IMR-90 (cell line): ENCODE measurements around the gene CDK2AP2. TPM values are rescaled to one million over a fixed set of nuclear protein-coding genes. Genes with fewer than 3 reads are reported as not detected.

Experiments used
- ATAC-seq: fragments of 200-7000 bp; cut with Tn5 transposase; 2 replicates; pipeline ENCODE4 v1.9.1; 2020; ENCODE audit warnings: low read depth, mild to moderate bottlenecking, moderate library complexity
- BruUV-seq: library from RNA; stranded (reverse); fragments of 400-500 nt; replicated peaks from 2 replicates; lab custom pipeline; 2021; lab: Mats Ljungman, UMichigan
- CTCF ChIA-PET: fragments of 300-600 bp; formaldehyde crosslinking; extraction: SDS; loops from one replicate; lab custom pipeline; 2021; ENCODE audit warnings: antibody characterized with exemption; lab: Yijun Ruan, JAX
- POLR2A ChIA-PET: fragments of 300-600 bp; sonication (Branson Sonifier 250); formaldehyde crosslinking; loops from one replicate; lab custom pipeline; 2022; ENCODE audit warnings: antibody characterized with exemption; ENCODE audit not compliant: unreplicated experiment; lab: Charles Lee
- DNase-seq: peaks from one replicate; pipeline ENCODE4 v3.0.0; 2013
- H2AFZ ChIP-seq: replicated peaks from 2 replicates; pipeline ENCODE3; 2013; ENCODE audit warnings: low read length, mild to moderate bottlenecking; ENCODE audit not compliant: poor library complexity
- H2AK5ac ChIP-seq: 2 replicates; pipeline ENCODE4 v1.6.1; 2013; ENCODE audit warnings: low read depth, low read length, inconsistent platforms
- H2AK9ac ChIP-seq: replicated peaks from 2 replicates; pipeline ENCODE3; 2013; ENCODE audit warnings: mild to moderate bottlenecking, low read depth, low read length, moderate library complexity; ENCODE audit not compliant: poor library complexity
- H2BK120ac ChIP-seq: 2 replicates; pipeline ENCODE4 v1.6.1; 2013; ENCODE audit warnings: low read depth, low read length, inconsistent platforms
- H2BK15ac ChIP-seq: 3 replicates; pipeline ENCODE4 v1.6.1; 2013; ENCODE audit warnings: low read depth, low read length, inconsistent platforms
- H2BK20ac ChIP-seq: 2 replicates; pipeline ENCODE4 v1.6.1; 2013; ENCODE audit warnings: low read depth, mild to moderate bottlenecking, inconsistent platforms, low read length, moderate library complexity
- H2BK5ac ChIP-seq: 2 replicates; pipeline ENCODE4 v1.6.1; 2013; ENCODE audit warnings: mild to moderate bottlenecking, low read depth, low read length, inconsistent platforms; ENCODE audit not compliant: poor library complexity, severe bottlenecking
- H3K14ac ChIP-seq: replicated peaks from 2 replicates; pipeline ENCODE4 v1.6.1; 2013; ENCODE audit warnings: low read depth, low read length, inconsistent platforms
- H3K18ac ChIP-seq: 2 replicates; pipeline ENCODE4 v1.6.1; 2013; ENCODE audit warnings: low read depth, low read length, control low read depth
- H3K23ac ChIP-seq: 2 replicates; pipeline ENCODE4 v1.6.1; 2013; ENCODE audit warnings: low read depth, low read length, inconsistent platforms
- H3K27ac ChIP-seq: 2 replicates; pipeline ENCODE4 v1.5.1; 2013; ENCODE audit warnings: mild to moderate bottlenecking, control low read depth, low read length; ENCODE audit not compliant: insufficient read depth
- H3K27me3 ChIP-seq: 2 replicates; pipeline ENCODE4 v1.6.1; 2013; ENCODE audit warnings: low read length; ENCODE audit not compliant: control insufficient read depth, insufficient read depth
- H3K36me3 ChIP-seq: 2 replicates; pipeline ENCODE4 v1.6.1; 2013; ENCODE audit warnings: low read length, mixed read lengths; ENCODE audit not compliant: control insufficient read depth, insufficient read depth
- H3K4ac ChIP-seq: 2 replicates; pipeline ENCODE4 v1.6.1; 2013; ENCODE audit warnings: low read depth, low read length, inconsistent platforms
- H3K4me1 ChIP-seq: 2 replicates; pipeline ENCODE4 v1.6.1; 2013; ENCODE audit warnings: low read length, mixed read lengths; ENCODE audit not compliant: control insufficient read depth, insufficient read depth
- H3K4me2 ChIP-seq: 2 replicates; pipeline ENCODE4 v1.6.1; 2013; ENCODE audit warnings: low read depth, mild to moderate bottlenecking, control low read depth, low read length, moderate library complexity
- H3K4me3 ChIP-seq: 2 replicates; pipeline ENCODE4 v1.5.1; 2013; ENCODE audit warnings: low read depth, mild to moderate bottlenecking, control low read depth, low read length, moderate library complexity; ENCODE audit not compliant: insufficient read depth
- H3K56ac ChIP-seq: 2 replicates; pipeline ENCODE4 v1.6.1; 2013; ENCODE audit warnings: low read length, inconsistent platforms; ENCODE audit not compliant: insufficient read depth; ENCODE audit errors: extremely low read depth
- H3K79me1 ChIP-seq, 2 experiments: 2 replicates each; pipeline ENCODE4 v1.6.1; 2013; ENCODE audit warnings: low read length in 2 of 2, inconsistent platforms in 1 of 2, low read depth in 1 of 2
- H3K9ac ChIP-seq: 2 replicates; pipeline ENCODE4 v1.6.1; 2013; ENCODE audit warnings: low read depth, low read length, control low read depth
- H3K9me1 ChIP-seq: 2 replicates; pipeline ENCODE4 v1.6.1; 2013; ENCODE audit warnings: low read length, inconsistent platforms; ENCODE audit not compliant: insufficient read depth
- H3K9me3 ChIP-seq: 2 replicates; pipeline ENCODE4 v1.6.1; 2013; ENCODE audit warnings: low read length; ENCODE audit not compliant: control insufficient read depth, insufficient read depth
- H4K20me1 ChIP-seq: 2 replicates; pipeline ENCODE4 v1.6.1; 2013; ENCODE audit warnings: low read length, inconsistent platforms; ENCODE audit not compliant: insufficient read depth
- H4K5ac ChIP-seq: 2 replicates; pipeline ENCODE4 v1.6.1; 2013; ENCODE audit warnings: mild to moderate bottlenecking, low read depth, low read length, control low read depth
- H4K8ac ChIP-seq, 2 experiments: 2 replicates each; pipeline ENCODE4 v1.6.1; 2013; ENCODE audit warnings: low read depth in 2 of 2, low read length in 2 of 2, control low read depth in 1 of 2, inconsistent platforms in 1 of 2
- H4K91ac ChIP-seq: 2 replicates; pipeline ENCODE4 v1.6.1; 2013; ENCODE audit warnings: low read depth, low read length, inconsistent platforms; ENCODE audit not compliant: insufficient read depth
- ELK1 ChIP-seq: fragments of 150-350 bp; IDR thresholded peaks from 2 replicates; pipeline ENCODE4 v1.6.1; 2016; ENCODE audit warnings: low read depth, mild to moderate bottlenecking, low read length, moderate library complexity, borderline replicate concordance
- NFE2L2 ChIP-seq: fragments of 150-350 bp; IDR thresholded peaks from 2 replicates; pipeline ENCODE4 v1.6.1; 2016; ENCODE audit warnings: low read depth, mild to moderate bottlenecking, low read length
- POLR2A ChIP-seq: IDR thresholded peaks from 2 replicates; pipeline ENCODE4 v1.6.1; 2012; ENCODE audit warnings: mild to moderate bottlenecking, low read depth, low read length
- RAD21 ChIP-seq: IDR thresholded peaks from 2 replicates; pipeline ENCODE4 v1.6.1; 2012; ENCODE audit warnings: low read length, improper control_type of control experiment
- USF2 ChIP-seq: fragments of 150-350 bp; IDR thresholded peaks from 2 replicates; pipeline ENCODE4 v1.6.1; 2017; ENCODE audit warnings: mild to moderate bottlenecking, antibody characterized with exemption, low read length, low read depth
- WGBS, 2 experiments: methylation state at CpG; one replicate each; pipeline versions ENCODE4 v1.1.5 to v1.1.7; 2013; ENCODE audit warnings: missing lambda C conversion rate in 2 of 2; ENCODE audit not compliant: insufficient read length in 1 of 2; ENCODE audit errors: extremely low coverage in 2 of 2; 5-methylcytosine and 5-hydroxymethylcytosine counted together
- dilution Hi-C: fragments of 300-500 bp; cut with HindIII; formaldehyde crosslinking; loops from one replicate; pipeline ENCODE4 v1.14.3; 2018; ENCODE audit warnings: low sequenced_read_pairs; ENCODE audit not compliant: unreplicated experiment
- in situ Hi-C: fragments of 300-500 bp; cut with MboI; formaldehyde crosslinking; loops from 3 replicates; pipeline ENCODE4 v1.14.3; 2019; ENCODE audit warnings: low sequenced_read_pairs, inconsistent platforms, mixed read lengths
- intact Hi-C: fragments of 100-400 bp; cut with micrococcal nuclease; formaldehyde crosslinking; loops from 2 replicates; pipeline ENCODE4 v1.10.0; 2022
- microRNA-seq, 2 experiments: library from miRNA; stranded (forward) in 1 of 2; unstranded in 1 of 2; fragments of 10-50 nt in 1 of 2; fragments of <30 nt in 1 of 2; gene quantifications in 1 of 2; microRNA quantifications in 1 of 2; one replicate each; pipeline versions ENCODE3 to v1.1.0; 2013 to 2020; ENCODE audit not compliant: insufficient read depth in 1 of 2, insufficient read length in 1 of 2, unreplicated experiment in 1 of 2
- polyA plus RNA-seq, 3 experiments: library from polyadenylated mRNA; depleted of rRNA; stranded (reverse); fragments of >200 nt; gene quantifications; 2 replicates each; pipeline ENCODE4 v1.2.3, GENCODE V29; 2012; ENCODE audit warnings: low replicate concordance in 1 of 3
- small RNA-seq, 5 experiments: library from RNA; depleted of rRNA; stranded (forward); fragments of <200 nt; gene quantifications; one replicate each; pipeline ENCODE3, GENCODE V24; 2012
- total RNA-seq: library from RNA; depleted of rRNA; stranded (reverse); fragments of >200 nt; gene quantifications from 2 replicates; pipeline ENCODE4 v1.2.3, GENCODE V29; 2012; rRNA removed

CDK2AP2 gene
- total and polyA plus RNA-seq, 2 of the 4 experiments (the other 2 are of a cell fraction): 8.1 to 44.7 TPM

- Histone ChIP-seq H3K4me3 (no peak overlapping the region), H3K27me3 (peaks cover 22% of the 10 kb centered on the region), H3K4me1 (no peaks in the 10 kb centered on the region), H2AK9ac (no peak overlapping the region), H3K27ac (no peak overlapping the region), H3K56ac (no peak overlapping the region), H3K18ac (no peak overlapping the region), H4K20me1 (no peaks in the 10 kb centered on the region), H4K91ac (no peak overlapping the region), H3K4me2 (no peak overlapping the region), H2BK5ac (no peak overlapping the region), H4K5ac (no peak overlapping the region), H2AFZ (no peak overlapping the region), H2AK5ac (no peak overlapping the region), H2BK20ac (no peak overlapping the region), H3K14ac (no peak overlapping the region), H3K36me3 (no peaks in the 10 kb centered on the region), H3K9me1 (no peaks in the 10 kb centered on the region), H3K9ac (no peak overlapping the region), H3K9me3 (no peaks in the 10 kb centered on the region), H2BK120ac (no peak overlapping the region), H4K8ac (no peak overlapping the region), H3K4ac (no peak overlapping the region), H3K79me1 (no peaks in the 10 kb centered on the region), H3K23ac (no peak overlapping the region), H2BK15ac (no peak overlapping the region)
- in situ Hi-C loops (no loop called here), dilution Hi-C loops (no loop called here), intact Hi-C loops (no loop called here)
- TF ChIP-seq POLR2A: no peak
- no peak for TF ChIP-seq NFE2L2
- TF ChIP-seq USF2: no peak
- no peak for TF ChIP-seq RAD21
- no peak for TF ChIP-seq ELK1
- DNase-seq (no peak), ATAC-seq (no peak)
- POLR2A ChIA-PET: no interaction called here
- CTCF ChIA-PET: no interaction called here
- no TSS peak for BruUV-seq
- 96% methylated on average over 8 of the region's 12 CpGs; no CpG with 5 or more reads in 1 of the 2 experiments for WGBS, 2 experiments
These were observed 50.5 kb downstream of the CDK2AP2 start for GRCh38 chr11:67457453-67457852.

Small RNA genes within 50 kb of the gene (microRNA-seq; reads per million reads assigned to microRNA genes)
- 0 reads per million in 2 experiments for gene MIR6752

Small RNA genes within 50 kb of the gene (small RNA-seq; reads per million reads assigned to genes)
- gene MIR6752: 0 reads per million in 5 experiments

Other genes with a start within 250 kb of the CDK2AP2 start
- gene GRK2, start 241.7 kb downstream of the CDK2AP2 start, total RNA-seq: 23.9 and 26.7 TPM in 2 replicates
- gene GRK2, start 241.7 kb downstream of the CDK2AP2 start, polyA plus RNA-seq (2012; rRNA removed): 41.8 and 45.8 TPM in 2 replicates
- 7.3 and 8.1 TPM in 2 replicates for gene ANKRD13D, start 218.9 kb downstream of the CDK2AP2 start, total RNA-seq
- 38.4 and 44.0 TPM in 2 replicates for gene ANKRD13D, start 218.9 kb downstream of the CDK2AP2 start, polyA plus RNA-seq (2012; rRNA removed)
- 7.3 and 7.8 TPM in 2 replicates for gene SSH3, start 204.6 kb downstream of the CDK2AP2 start, total RNA-seq
- 26.7 and 29.2 TPM in 2 replicates for gene SSH3, start 204.6 kb downstream of the CDK2AP2 start, polyA plus RNA-seq (2012; rRNA removed)
- gene POLD4, start 154.6 kb downstream of the CDK2AP2 start, total RNA-seq: 40.8 and 46.4 TPM in 2 replicates
- 133 and 152 TPM in 2 replicates for gene POLD4, start 154.6 kb downstream of the CDK2AP2 start, polyA plus RNA-seq (2012; rRNA removed)
- gene CLCF1, start 134.6 kb downstream of the CDK2AP2 start, total RNA-seq: 5.0 and 5.6 TPM in 2 replicates
- gene CLCF1, start 134.6 kb downstream of the CDK2AP2 start, polyA plus RNA-seq (2012; rRNA removed): 27.8 and 34.4 TPM in 2 replicates
- gene RAD9A, start 116.2 kb downstream of the CDK2AP2 start, total RNA-seq: 1.9 and 2.0 TPM in 2 replicates
- gene RAD9A, start 116.2 kb downstream of the CDK2AP2 start, polyA plus RNA-seq (2012; rRNA removed): 10.3 and 12.6 TPM in 2 replicates
- 294 and 313 TPM in 2 replicates for gene PPP1CA, start 106.3 kb downstream of the CDK2AP2 start, total RNA-seq
- 228 and 260 TPM in 2 replicates for gene PPP1CA, start 106.3 kb downstream of the CDK2AP2 start, polyA plus RNA-seq (2012; rRNA removed)
- gene TBC1D10C, start 104.1 kb downstream of the CDK2AP2 start, total RNA-seq: under 0.01 and 0.18 TPM in 2 replicates
- gene TBC1D10C, start 104.1 kb downstream of the CDK2AP2 start, polyA plus RNA-seq (2012; rRNA removed): 0.07 and 0.11 TPM in 2 replicates
- gene CARNS1, start 92.5 kb downstream of the CDK2AP2 start, total RNA-seq: under 0.01 TPM in 2 replicates
- 0.23 and 0.32 TPM in 2 replicates for gene CARNS1, start 92.5 kb downstream of the CDK2AP2 start, polyA plus RNA-seq (2012; rRNA removed)
- 47.8 and 58.4 TPM in 2 replicates for gene RPS6KB2, start 79.7 kb downstream of the CDK2AP2 start, total RNA-seq
- gene RPS6KB2, start 79.7 kb downstream of the CDK2AP2 start, polyA plus RNA-seq (2012; rRNA removed): 50.7 and 55.3 TPM in 2 replicates
- not detected in 2 replicates for gene PTPRCAP, start 70.5 kb downstream of the CDK2AP2 start, total RNA-seq
- gene PTPRCAP, start 70.5 kb downstream of the CDK2AP2 start, polyA plus RNA-seq (2012; rRNA removed): 0.14 and 0.24 TPM in 2 replicates
- 76.4 and 79.4 TPM in 2 replicates for gene CORO1B, start 64.7 kb downstream of the CDK2AP2 start, total RNA-seq
- 138 and 151 TPM in 2 replicates for gene CORO1B, start 64.7 kb downstream of the CDK2AP2 start, polyA plus RNA-seq (2012; rRNA removed)
- not detected in 2 replicates for gene GPR152, start 55.4 kb downstream of the CDK2AP2 start, total RNA-seq
- gene GPR152, start 55.4 kb downstream of the CDK2AP2 start, polyA plus RNA-seq (2012; rRNA removed): not detected in 2 replicates
- gene CABP4, start 52.8 kb downstream of the CDK2AP2 start, total RNA-seq: not detected in 2 replicates
- gene CABP4, start 52.8 kb downstream of the CDK2AP2 start, polyA plus RNA-seq (2012; rRNA removed): not detected in 2 replicates
- gene TMEM134, start 38.9 kb downstream of the CDK2AP2 start, total RNA-seq: 12.5 and 18.9 TPM in 2 replicates
- 55.0 and 64.4 TPM in 2 replicates for gene TMEM134, start 38.9 kb downstream of the CDK2AP2 start, polyA plus RNA-seq (2012; rRNA removed)
- gene AIP, start 25.1 kb downstream of the CDK2AP2 start, total RNA-seq: 91.4 and 95.5 TPM in 2 replicates
- gene AIP, start 25.1 kb downstream of the CDK2AP2 start, polyA plus RNA-seq (2012; rRNA removed): 122 and 130 TPM in 2 replicates
- gene PITPNM1, start 2.8 kb downstream of the CDK2AP2 start, total RNA-seq: 4.7 and 5.0 TPM in 2 replicates
- gene PITPNM1, start 2.8 kb downstream of the CDK2AP2 start, polyA plus RNA-seq (2012; rRNA removed): 15.4 and 18.3 TPM in 2 replicates
- gene CABP2, start 15.3 kb upstream of the CDK2AP2 start, total RNA-seq: not detected in 2 replicates
- not detected in 2 replicates for gene CABP2, start 15.3 kb upstream of the CDK2AP2 start, polyA plus RNA-seq (2012; rRNA removed)
- gene GSTP1, start 75.7 kb upstream of the CDK2AP2 start, total RNA-seq: 947 and 1,000 TPM in 2 replicates
- gene GSTP1, start 75.7 kb upstream of the CDK2AP2 start, polyA plus RNA-seq (2012; rRNA removed): 1,539 and 1,653 TPM in 2 replicates
- gene NDUFV1, start 98.8 kb upstream of the CDK2AP2 start, total RNA-seq: 119 and 120 TPM in 2 replicates
- gene NDUFV1, start 98.8 kb upstream of the CDK2AP2 start, polyA plus RNA-seq (2012; rRNA removed): 133 and 148 TPM in 2 replicates
- gene NUDT8, start 121.8 kb upstream of the CDK2AP2 start, total RNA-seq: 0.83 and 1.4 TPM in 2 replicates
- gene NUDT8, start 121.8 kb upstream of the CDK2AP2 start, polyA plus RNA-seq (2012; rRNA removed): 2.5 and 3.2 TPM in 2 replicates
- gene TBX10, start 131.6 kb upstream of the CDK2AP2 start, total RNA-seq: not detected in 2 replicates
- gene TBX10, start 131.6 kb upstream of the CDK2AP2 start, polyA plus RNA-seq (2012; rRNA removed): not detected in 2 replicates
- not detected in 2 replicates for gene ACY3, start 142.6 kb upstream of the CDK2AP2 start, total RNA-seq
- gene ACY3, start 142.6 kb upstream of the CDK2AP2 start, polyA plus RNA-seq (2012; rRNA removed): not detected in 2 replicates
- not detected in 2 replicates for gene ALDH3B2, start 166.5 kb upstream of the CDK2AP2 start, total RNA-seq
- gene ALDH3B2, start 166.5 kb upstream of the CDK2AP2 start, polyA plus RNA-seq (2012; rRNA removed): not detected in 2 replicates